Gastrocnemius medialis (tissue), 4 donors: ENCODE results near the gene DMD. TPM values are rescaled to one million over a fixed set of nuclear protein-coding genes. Genes with fewer than 3 reads are reported as not detected.
A peak's percentile ranks its signal among the peaks of the same experiment; 100 is the strongest.

ENCODE experiments used
- ATAC-seq, 2 donors: fragments of 150-250 bp; one replicate each; pipeline ENCODE4 v1.9.1; 2016
- DNase-seq, 2 donors: peaks; one replicate each; pipeline ENCODE4 v3.0.0-alpha.2; 2019
- H3K27ac ChIP-seq, 4 donors: fragments of 200-600 bp; sonication (generic); 1 replicate in 1 of 4; 2 replicates in 3 of 4; pipeline ENCODE4 v1.5.1; 2016 to 2018; ENCODE audit warnings: mild to moderate bottlenecking in 2 of 4, moderate library complexity in 1 of 4
- H3K27me3 ChIP-seq, 3 donors: fragments of 200-600 bp; sonication (generic) in 2 of 3; 1 replicate in 1 of 3; 2 replicates in 2 of 3; pipeline versions ENCODE4 v1.5.1 to v1.6.0; 2016 to 2019; ENCODE audit warnings: mild to moderate bottlenecking in 1 of 3, moderate library complexity in 1 of 3
- H3K36me3 ChIP-seq, 2 donors: fragments of 200-600 bp; sonication (generic) in 1 of 2; one replicate each; pipeline ENCODE4 v1.5.1; 2017 to 2018
- H3K4me1 ChIP-seq, 2 donors: fragments of 200-600 bp; sonication (generic) in 1 of 2; one replicate each; pipeline ENCODE4 v1.5.1; 2016 to 2017; ENCODE audit warnings: mild to moderate bottlenecking in 2 of 2
- H3K4me3 ChIP-seq, 4 donors: fragments of 200-600 bp; sonication (generic) in 3 of 4; 1 replicate in 1 of 4; 2 replicates in 3 of 4; pipeline ENCODE4 v1.5.1; 2016 to 2019; ENCODE audit warnings: mild to moderate bottlenecking in 2 of 4
- H3K9me3 ChIP-seq, 3 donors: fragments of 200-600 bp; sonication (generic) in 2 of 3; 1 replicate in 1 of 3; 2 replicates in 2 of 3; pipeline ENCODE4 v1.5.1; 2016 to 2019
- CTCF ChIP-seq, 5 experiments: fragments of 450-650 bp in 3 of 5; fragments of 200-600 bp in 2 of 5; sonication (generic) in 2 of 5; IDR thresholded peaks in 4 of 5; conservative IDR thresholded peaks in 1 of 5; 1 replicate in 4 of 5; 2 replicates in 1 of 5; pipeline ENCODE4 v1.5.1; 2016 to 2019; ENCODE audit warnings: antibody characterized with exemption in 5 of 5, mild to moderate bottlenecking in 3 of 5, moderate library complexity in 3 of 5
- POLR2A ChIP-seq, 2 donors: fragments of 450-650 bp; IDR thresholded peaks; one replicate each; pipeline ENCODE4 v1.6.1; 2017; ENCODE audit warnings: antibody characterized with exemption in 2 of 2, mild to moderate bottlenecking in 2 of 2, moderate library complexity in 2 of 2
- in situ Hi-C, 4 donors: fragments of 200-750 bp; cut with MboI; loops; one replicate each; pipeline versions ENCODE4 v1.15.0 to v1.8.0; 2017; ENCODE audit warnings: low sequenced_read_pairs in 4 of 4
- intact Hi-C: fragments of 100-400 bp; cut with DNase I; formaldehyde crosslinking; loops from one replicate; pipeline ENCODE4 v1.15.1; 2023; ENCODE audit warnings: low total_unique reads
- total RNA-seq, 4 donors: library from RNA; depleted of rRNA; stranded (reverse); fragments of >200 nt; gene quantifications; one replicate each; pipeline versions ENCODE4 v1.1.0 to v1.2.3, GENCODE V29; 2016

The DMD gene
- total RNA-seq, 4 donors from 2014 or later, result 53.5 to 201 (median 98.9) TPM

GRCh38 chrX:32851556-32851955, 359.8 kb downstream of the DMD start:
- peaks cover 0 to 19% of the 10 kb centered on the region in 2 donors for H3K4me1 ChIP-seq
- DNase-seq (peak in 1 of 2 donors; percentile 14), ATAC-seq (peak in 1 of 2 donors; percentile 47)
- H3K36me3 ChIP-seq, result no peaks in the 10 kb centered on the region
- no peak overlapping the region for H3K4me3 ChIP-seq
- intact Hi-C loops, result no loop called here
- TF ChIP-seq CTCF (IDR thresholded peaks at IDR 0.05 in 4 of 5, conservative IDR thresholded peaks at IDR 0.05 in 1 of 5) (no peak), POLR2A (IDR thresholded peaks at IDR 0.05) (no peak)
- peak overlapping the region in 3 of 4 donors; percentile 46 to 59 (median 57) for H3K27ac ChIP-seq
- in situ Hi-C loops, result no loop called here
- H3K9me3 ChIP-seq, result no peaks in the 10 kb centered on the region
- H3K27me3 ChIP-seq, result no peaks in the 10 kb centered on the region

GRCh38 chrX:32847921-32848320, 363.4 kb downstream of the DMD start:
- Histone ChIP-seq H3K9me3 (no peaks in the 10 kb centered on the region), H3K4me3 (no peak overlapping the region), H3K4me1 (peaks cover 0 to 21% of the 10 kb centered on the region in 2 donors), H3K36me3 (no peaks in the 10 kb centered on the region), H3K27ac (peak overlapping the region in 3 of 4 donors; percentile 43 to 51 (median 46)), H3K27me3 (no peaks in the 10 kb centered on the region)
- no peak for DNase-seq
- in situ Hi-C loops, result no loop called here
- no peak for TF ChIP-seq POLR2A (IDR thresholded peaks at IDR 0.05)
- no peak for TF ChIP-seq CTCF (IDR thresholded peaks at IDR 0.05 in 4 of 5, conservative IDR thresholded peaks at IDR 0.05 in 1 of 5)
- ATAC-seq, result no peak
- intact Hi-C loops, result no loop called here

- in situ Hi-C loops (no loop called here), intact Hi-C loops (no loop called here)
- TF ChIP-seq POLR2A (IDR thresholded peaks at IDR 0.05) (no peak), CTCF (IDR thresholded peaks at IDR 0.05 in 4 of 5, conservative IDR thresholded peaks at IDR 0.05 in 1 of 5) (no peak)
- Histone ChIP-seq H3K27me3 (no peaks in the 10 kb centered on the region), H3K27ac (peak overlapping the region in 1 of 4 donors; percentile 9), H3K4me1 (peaks cover 0 to 5% of the 10 kb centered on the region in 2 donors), H3K36me3 (no peaks in the 10 kb centered on the region), H3K9me3 (no peaks in the 10 kb centered on the region), H3K4me3 (no peak overlapping the region)
- no peak for ATAC-seq
- no peak for DNase-seq
Measured at GRCh38 chrX:32842053-32842452, 369.3 kb downstream of the DMD start.

GRCh38 chrX:32839781-32840180, 371.6 kb downstream of the DMD start:
- H3K9me3 ChIP-seq, result no peaks in the 10 kb centered on the region
- intact Hi-C loops (no loop called here), in situ Hi-C loops (no loop called here)
- H3K36me3 ChIP-seq, result no peaks in the 10 kb centered on the region
- no peak for TF ChIP-seq POLR2A (IDR thresholded peaks at IDR 0.05)
- no peak for TF ChIP-seq CTCF (IDR thresholded peaks at IDR 0.05 in 4 of 5, conservative IDR thresholded peaks at IDR 0.05 in 1 of 5)
- no peaks in the 10 kb centered on the region for H3K4me1 ChIP-seq
- no peaks in the 10 kb centered on the region for H3K27me3 ChIP-seq
- DNase-seq (no peak), ATAC-seq (no peak)
- no peak overlapping the region for H3K4me3 ChIP-seq
- no peak overlapping the region for H3K27ac ChIP-seq

- peak; percentile 58 to 75 for ATAC-seq
- no peaks in the 10 kb centered on the region for H3K4me1 ChIP-seq
- no peaks in the 10 kb centered on the region for H3K27me3 ChIP-seq
- no peak overlapping the region for H3K4me3 ChIP-seq
- no peak for DNase-seq
- no peaks in the 10 kb centered on the region for H3K9me3 ChIP-seq
- H3K36me3 ChIP-seq, result no peaks in the 10 kb centered on the region
- intact Hi-C loops, result no loop called here
- peak overlapping the region; percentile 35 to 61 (median 51) for H3K27ac ChIP-seq
- TF ChIP-seq POLR2A (IDR thresholded peaks at IDR 0.05), result no peak
- TF ChIP-seq CTCF (IDR thresholded peaks at IDR 0.05 in 4 of 5, conservative IDR thresholded peaks at IDR 0.05 in 1 of 5), result no peak
- in situ Hi-C loops, result no loop called here
Measured at GRCh38 chrX:32825009-32825408, 386.3 kb downstream of the DMD start.
